ENCODE data around the gene OLFML2B.

OLFML2B gene

DNA sequence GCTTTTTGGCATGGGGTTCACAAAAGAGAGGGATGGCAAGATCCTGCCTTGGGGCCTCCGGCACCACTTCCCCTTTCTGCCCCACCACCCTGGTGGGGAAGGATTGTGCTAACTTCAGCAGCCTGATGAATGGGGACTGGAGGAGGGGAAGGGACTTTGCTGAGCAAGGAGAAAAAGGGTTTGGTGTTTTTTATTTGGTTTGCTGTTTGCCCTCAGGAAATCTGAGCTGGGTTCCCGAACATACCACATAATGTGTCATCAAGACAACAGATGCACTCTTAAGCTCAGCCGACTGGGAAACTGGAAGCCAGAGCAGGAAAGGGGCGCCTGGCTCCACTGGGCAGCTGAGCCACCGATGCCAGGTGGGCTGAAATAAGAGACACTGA, 19.8 kb downstream of the OLFML2B start:
- peak; percentile 83 for DNase-seq

DNA sequence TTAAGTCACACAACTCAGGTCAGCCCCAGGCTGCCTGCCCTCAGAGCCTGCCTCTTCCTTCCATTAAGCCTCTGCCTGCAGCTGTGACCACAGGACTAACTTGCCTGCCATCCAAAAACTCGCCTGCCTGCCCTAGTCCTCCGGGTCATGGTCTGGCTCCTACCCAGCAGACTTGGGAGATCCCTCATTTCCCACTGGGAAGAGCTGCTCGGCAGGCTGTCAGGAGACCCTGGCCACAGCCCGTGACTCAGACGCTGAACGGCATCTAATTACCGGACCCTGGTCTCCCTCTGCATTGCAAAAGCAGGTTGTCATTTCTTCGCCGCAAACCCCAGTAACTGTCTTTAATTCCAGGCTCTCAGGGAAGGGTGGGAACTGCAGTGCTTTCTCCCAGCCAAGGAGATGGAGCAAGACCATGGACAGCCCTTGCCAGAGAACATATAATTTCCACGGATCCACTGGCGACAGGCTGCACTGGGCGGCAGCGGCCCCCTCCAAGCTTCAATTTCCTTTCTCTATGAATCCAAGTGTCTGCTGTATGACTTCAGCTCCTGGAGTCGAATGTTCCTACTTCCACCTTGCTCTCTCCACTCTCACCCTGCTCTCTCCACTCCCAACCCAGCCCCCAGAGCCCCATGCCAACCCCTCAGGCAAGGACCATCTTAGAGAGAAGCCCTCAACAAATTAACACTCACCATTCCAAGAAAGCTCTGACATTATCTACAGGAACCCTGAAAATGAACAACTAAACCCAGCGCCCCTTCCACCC, 20.4 kb downstream of the OLFML2B start:
- peak; percentile 71 for DNase-seq

DNA sequence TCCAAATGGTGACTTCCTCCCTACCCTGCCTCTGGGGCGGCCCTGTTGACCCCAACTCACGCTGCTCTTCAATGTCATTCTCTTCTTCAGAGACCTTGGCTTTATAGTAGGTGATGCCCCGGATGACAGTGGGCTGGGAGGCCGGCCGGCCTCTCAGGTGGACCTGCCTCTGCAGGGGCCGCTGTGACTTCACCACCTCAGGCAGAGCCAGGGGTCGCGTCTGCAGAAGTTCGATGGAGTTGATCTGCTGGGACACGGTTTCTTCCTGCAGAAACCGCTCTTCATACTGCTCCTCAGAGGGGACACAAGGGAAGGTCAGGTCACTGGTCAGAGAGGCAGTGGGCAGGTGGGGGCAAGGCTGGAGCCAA, 23.6 kb downstream of the OLFML2B start:
- DNase-seq = no peak

DNA sequence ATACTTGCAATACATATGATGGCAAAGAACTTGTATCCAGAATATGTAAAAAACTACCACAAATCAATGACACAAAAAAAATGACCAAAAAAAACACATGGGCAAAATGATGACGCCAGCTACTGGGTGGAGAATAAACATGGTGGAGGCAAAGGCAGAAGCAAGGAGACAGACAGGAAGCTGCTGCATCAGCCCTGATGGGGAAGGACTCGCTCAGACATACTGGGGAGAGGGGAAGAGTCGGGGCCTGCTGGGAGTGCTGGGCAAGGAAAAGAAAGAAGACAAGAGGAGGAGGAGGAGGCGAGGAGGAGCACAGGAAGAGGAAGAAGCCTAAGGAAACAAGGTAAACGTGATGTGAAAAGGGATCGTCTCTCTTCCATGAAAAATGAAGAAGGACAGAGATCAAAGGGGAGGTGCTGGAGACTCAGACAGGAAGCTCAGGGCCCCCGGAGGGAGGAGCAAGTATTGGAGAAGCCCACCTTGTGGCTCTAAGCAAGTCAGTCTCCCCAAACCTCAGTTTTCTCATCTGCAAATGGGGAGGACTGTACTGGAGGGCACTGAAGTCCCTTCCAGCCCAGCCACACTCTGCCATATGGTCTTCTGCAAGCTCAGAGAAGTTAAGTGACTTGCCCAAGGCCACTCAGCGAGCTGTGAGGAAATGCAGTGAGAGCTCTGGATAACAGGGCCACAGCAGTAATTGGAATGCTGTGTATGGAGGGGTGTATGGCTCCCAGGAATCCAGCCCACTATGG, 24.2 kb downstream of the OLFML2B start:
- peak; percentile 42 for DNase-seq

DNA sequence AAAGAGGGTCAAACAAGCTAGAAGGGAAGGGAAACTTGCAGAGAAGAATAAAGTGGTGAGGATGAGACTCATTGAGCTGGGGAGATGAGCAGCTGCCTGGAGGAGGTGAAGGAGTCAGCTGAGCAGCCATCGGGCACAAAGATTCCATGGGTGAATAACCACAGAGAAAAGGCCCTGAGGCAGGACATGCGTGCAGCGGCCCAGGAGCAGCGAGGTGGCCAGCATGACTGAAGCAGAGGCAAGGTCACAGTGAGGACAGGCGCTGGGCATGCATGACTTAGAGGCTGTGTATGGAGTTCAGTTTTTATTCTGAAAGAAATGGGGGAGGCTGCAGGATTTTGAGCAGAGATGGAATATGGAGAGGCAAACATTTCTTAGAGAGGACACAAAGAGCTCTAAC, 24.9 kb downstream of the OLFML2B start:
- DNase-seq = no peak

DNA sequence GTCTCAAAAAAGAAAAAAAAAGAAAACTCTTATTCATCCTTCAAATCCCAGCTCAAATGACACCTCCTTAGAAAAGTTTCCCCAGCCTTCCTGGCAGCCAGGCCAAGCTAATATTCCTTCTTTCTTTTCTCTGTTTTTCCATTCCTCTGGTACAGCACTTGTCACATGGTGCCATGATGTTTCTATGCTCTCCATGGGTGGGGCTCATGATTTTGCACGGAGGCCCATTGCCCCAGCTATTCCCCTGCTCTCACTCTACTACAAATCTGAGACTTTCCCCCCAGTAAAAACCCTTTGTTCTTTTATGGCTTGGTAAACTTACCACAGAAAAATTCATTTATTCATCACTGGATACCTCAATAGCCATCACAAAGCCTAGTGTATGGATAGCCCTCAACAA, 26.5 kb downstream of the OLFML2B start:
- no peak for DNase-seq

DNA sequence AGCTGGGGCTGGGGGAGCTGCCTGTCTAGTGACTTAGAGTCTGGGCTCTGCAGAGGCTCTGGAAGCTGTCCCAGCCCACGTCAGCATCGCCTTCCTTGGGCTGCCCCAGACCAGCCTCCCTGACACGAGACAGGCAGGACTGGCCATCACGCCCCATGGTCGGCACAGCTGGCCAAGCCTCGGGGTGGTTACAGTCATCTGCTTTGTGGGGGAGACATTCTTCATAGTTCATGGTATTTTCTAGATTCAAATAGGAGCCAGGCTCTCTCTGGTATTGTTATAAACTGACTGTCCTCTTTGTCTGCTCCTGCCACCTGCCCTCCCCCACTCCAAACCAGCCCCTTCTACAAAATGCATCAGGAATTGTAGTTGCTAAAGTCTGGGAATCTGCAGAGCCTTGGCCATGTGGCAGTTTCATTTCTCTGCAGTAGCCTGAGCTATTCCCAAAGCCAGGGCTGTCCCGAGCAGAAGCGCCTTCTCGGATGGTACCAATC, 29.4 kb downstream of the OLFML2B start:
- DNase-seq = no peak

DNA sequence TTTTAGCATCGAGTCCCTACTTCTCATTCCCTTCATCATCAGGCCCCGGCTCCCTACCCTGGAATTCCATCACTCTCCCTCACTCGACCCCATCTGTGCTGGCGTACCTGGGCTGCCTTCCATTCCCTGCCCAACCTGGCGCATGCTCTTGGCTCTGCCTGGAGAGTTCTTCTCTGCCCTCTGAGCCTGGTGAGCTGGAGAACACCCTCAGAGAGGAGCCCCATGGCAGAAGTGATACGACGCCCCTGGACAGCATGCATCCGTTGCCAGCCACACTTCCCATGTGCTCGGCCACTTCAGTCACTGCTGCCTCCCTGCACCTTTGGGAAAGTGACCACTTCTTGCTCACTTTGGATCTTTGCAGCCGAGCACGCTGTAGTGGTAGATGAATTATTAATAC, 30.1 kb downstream of the OLFML2B start:
- no peak for DNase-seq

DNA sequence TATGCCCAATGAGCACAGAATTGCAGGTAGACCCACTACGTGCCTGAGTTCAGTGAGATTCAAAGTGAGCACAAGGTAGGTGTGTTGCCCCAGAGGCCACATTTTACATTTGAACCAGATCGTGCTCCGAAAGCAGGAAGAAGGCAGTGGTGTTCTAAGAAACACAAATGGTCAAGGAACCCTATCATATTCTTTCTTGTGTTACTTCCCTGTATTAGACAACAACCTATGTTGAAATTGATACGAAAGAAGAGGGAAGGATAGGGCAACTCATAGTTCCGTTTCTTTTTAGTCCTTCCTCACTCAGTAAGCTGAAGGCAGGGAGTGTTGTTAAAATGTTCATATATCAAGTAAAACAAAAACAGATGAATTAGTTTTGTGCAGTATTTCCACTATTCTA, 33.9 kb downstream of the OLFML2B start:
- DNase-seq = peak; percentile 78

DNA sequence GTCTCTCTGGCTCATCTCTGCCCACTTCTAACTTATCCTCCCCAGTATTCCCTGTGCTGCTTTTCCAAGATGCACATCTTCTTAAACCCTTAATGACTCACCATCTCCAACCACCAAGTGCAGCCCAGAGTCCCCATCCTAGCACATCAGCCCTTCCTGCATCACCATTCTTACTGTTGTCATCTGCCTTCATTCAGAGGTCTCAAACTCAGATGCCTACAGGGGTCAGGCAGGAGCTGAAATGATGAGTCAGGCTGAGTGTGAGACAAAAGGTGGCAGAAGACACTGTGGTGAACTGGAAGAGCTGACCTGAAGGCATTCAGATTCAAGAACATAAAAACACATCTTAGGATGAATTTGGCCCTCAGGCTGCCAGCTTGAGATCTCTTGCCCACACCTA, 34.6 kb downstream of the OLFML2B start:
- DNase-seq = no peak

DNA sequence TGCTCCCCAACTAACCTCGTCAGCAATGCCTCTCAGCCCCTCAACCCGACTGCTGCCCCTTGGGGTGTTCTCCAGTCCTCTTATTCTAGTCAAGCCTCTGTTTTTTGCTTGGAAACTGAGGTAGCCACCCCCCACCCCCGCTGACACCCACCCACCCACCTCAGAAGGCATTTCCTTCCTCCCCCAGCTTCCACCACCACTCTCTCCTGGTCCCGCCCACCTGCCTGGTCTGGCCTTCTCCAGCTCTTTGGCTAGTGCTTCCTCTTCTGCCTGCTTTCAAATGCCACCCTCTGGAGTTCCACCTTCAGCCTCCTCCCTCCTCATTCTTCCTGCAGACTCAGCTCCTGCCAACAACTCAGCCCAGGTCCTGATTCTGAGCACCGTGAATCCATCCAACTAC, 35.3 kb downstream of the OLFML2B start:
- peak; percentile 30 for DNase-seq

DNA sequence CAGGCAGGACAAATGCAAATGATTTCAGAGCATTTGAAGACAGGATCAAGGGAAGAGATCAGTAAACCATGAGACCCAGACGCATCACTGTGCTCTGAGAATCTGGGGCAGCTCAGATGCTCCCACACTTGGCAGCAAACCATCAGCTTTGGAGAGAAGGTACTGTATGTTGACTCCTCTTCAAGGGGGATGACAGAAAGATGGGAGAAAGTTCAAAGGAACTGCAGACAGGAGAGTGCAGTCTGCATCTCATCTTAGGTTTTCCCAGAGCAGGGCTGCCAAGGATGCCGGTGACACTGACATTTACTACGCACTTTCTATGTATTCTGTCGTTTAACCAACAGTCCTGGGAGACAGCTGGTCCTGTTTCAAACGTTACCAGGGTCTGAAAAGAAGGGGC, 35.8 kb downstream of the OLFML2B start:
- no peak for DNase-seq

DNA sequence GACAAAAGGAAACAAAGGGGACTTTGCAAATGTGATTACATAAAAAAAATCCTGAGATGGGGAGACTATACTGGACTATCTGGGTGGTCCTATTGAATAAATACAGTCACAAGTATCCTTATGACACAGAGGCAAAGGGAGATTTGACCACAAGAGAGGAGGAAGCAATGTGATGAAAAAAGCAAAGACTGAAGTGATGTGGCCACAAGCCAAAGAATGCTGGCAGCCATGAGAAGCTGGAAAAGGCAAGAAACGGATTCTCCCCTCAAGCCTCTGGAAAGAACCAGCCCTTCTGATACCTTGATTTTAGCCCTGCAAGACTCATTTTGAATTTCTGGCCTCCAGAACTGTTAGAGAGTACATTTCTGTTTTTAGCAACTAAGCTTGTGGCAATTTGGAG, 36.4 kb downstream of the OLFML2B start:
- no peak for DNase-seq

DNA sequence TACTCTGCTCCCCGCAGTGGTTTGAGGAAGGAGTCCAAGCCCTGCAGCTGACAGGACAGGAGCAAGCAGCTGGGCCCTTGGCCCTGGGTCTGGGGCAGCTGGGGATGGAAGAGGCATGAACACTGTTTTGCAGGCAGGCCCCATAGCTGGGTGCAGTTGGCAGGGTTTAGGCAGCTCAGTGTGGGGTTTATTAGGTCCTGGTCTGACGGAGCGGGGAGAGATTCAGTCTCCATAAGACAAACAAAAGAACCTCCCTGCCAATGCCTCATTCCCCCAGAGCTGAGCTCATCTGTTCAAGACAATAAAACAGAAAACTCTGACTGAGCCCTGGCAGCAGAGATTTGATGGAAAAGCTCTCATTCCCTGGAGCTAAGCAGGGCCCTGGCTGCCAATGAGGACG, 37.3 kb downstream of the OLFML2B start:
- DNase-seq = no peak

DNA sequence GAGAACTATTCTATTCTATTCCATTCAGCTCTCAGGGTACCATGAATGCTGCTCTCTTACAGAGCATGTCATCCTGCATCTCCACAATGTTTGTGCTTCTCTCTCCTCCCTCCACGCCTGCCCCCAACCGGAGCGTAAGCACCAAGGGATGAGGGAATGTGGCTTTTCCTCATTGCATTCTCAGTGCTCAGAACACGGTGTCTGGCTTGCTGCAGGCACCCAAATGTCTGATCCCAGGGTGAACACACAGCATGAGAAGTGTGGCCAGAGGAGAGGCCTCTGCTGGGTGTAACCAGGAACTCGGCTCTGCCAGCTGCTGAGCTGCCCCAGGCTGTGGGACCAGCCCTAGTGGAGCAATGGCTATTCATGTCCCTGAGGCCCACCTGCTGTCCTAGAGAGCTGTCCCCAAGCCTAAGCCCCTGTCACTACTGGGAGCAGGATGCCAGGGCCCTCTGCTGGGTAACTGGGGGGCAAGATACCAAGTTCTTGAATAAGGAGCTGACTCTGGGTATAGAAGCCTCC, 38.3 kb downstream of the OLFML2B start:
- DNase-seq = no peak

DNA sequence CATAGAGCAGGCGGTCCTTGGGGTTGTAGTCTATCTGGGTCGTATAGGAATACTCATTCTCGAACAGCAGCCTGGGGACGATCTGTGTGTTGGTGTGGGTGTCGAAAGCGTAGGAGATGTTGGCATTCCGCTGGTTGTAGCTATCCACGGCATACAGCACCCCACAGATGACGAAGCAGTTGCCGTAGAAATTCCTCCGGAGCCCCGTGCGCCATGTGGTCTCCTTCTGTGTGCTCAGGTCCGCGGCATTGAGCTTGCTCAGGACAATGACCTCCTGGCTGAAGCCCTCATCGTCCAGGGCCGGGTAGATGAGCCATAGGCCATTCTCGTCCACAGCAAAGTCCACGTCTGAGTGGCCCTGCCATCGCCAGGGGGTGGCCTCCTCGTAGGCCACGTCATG, 39.9 kb downstream of the OLFML2B start:
- DNase-seq = no peak

DNA sequence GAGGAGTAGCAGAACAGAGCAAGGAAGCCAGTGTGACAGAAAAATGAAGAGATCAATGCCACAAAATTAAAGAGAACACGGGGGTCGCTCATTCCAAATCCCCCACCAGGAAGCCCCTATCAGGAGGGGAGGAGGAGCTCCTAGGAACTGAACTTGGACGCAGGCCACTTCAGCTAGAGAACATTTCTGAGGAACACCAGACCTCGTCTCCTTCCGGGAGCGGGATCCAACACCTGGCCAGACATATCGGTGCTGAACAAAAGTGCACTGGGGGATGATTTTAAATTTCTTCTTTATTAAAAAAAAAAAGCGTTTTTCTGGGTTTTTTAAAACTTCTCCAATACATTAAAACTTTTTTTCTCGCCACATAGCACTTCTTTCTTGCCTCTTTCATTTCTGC, 40.8 kb downstream of the OLFML2B start:
- no peak for DNase-seq

DNA sequence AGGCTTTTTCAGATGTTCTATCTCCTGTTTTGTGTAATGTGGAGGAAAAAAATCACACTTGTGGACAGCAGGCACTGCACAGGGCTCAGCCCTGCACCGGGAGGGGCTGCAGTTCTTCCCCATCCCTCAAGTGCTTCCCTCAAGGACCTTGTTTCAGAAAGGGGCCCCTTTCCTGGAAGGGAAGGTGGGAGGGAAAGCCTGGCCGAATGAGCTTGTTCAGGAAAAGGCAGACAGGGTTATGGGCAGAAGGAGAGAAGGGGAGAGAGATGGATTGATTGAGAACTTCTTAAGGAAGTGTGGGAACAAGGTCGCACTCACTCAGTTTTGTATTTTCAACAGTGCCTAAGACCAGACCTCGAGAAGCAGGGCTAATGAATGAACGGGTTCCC, 41.2 kb downstream of the OLFML2B start:
- DNase-seq = no peak

DNA sequence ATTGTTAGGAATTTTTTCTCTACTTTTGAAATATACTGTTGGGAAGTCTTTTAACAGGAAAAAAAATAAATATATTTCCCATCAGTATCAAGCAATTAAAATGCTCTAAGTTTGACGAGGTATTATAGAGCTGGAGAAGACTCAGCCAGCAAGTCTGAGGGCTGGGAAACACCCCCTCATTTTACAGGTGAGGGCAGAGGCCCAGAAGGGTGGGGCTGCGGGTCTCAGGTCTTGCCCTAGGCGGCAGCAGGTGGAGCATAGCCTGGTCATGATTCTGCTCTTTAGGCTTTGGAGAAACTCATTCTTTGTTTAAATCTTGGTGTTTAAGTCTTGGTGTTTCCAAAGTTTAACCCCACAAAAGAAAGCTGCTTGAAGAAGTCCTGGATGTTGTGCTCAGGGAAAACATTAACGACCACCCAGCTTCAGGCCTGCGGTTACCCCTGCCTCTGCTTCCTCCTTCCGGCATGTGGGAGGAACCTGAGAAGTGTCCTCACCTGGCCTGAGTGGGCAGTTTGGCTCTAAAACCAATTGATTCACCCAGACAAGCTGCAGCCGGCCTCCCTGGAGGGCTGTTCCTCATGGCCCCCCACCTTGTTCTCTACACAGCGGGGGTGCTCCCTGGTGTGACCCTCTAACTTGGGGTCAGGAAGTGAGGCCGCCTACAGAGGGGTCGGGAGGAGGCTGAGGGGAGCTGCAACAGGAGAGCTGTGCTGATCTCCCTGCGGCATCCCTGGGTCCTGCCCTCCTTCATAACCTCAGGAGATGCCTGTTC, 41.7 kb downstream of the OLFML2B start:
- no peak for DNase-seq

DNA sequence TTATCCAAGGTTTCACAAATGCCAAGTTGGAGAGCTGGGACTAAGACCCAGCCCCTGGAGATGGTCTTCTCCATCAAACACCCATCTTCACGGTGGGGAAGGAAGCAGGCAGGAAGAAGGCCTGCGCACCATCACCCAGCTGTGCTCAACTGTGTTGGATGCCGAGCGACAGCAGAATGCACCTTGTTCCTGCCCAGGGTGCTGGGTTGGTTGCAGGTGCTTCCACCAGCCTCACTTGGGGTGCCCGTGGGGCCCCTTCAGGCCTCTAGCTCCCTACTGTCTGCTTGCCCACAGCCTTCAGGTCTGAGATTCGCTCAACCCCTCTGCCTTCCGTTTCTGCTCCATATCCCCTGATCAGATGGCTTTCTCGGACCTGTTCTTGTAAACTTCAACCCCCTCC, 42.5 kb downstream of the OLFML2B start:
- DNase-seq = no peak

DNA sequence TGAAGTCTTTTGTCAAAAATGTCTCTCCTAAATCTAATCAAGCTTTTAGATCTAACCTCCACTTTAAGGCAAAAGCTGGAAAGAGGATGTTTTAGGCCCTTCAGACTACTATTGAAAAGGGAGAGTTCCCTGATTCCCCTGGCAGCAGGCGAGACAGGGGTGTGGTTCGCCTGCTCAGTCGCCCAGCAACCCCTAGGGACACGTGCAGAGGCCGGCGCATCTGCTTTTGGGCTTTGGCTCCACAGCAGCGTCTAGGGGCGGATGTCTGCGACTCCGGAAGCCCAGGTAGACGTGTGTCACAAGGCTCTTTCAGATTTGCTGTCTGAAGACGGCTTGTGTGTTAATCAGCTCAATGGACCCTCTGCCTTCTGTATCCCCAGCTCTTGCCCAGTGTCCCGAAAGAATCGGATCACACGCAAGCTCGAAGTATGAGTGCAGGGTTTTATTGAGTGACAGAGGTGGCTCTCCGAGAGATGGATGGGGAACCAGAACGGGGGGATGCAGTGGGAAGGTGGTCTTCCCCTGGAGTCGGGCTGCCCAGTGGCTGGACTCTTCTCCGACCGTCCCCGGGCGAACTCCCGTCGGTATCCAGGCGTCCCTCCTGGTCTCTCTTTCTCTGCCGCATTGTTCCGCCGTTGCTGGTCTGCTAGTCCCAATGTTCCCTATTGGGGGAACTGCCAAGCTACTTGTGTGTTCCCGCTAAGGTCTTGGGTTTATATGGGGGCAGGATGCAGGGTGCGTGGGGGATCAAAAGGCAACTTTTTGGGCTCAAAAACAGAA, 45.5 kb downstream of the OLFML2B start:
- DNase-seq = no peak

DNA sequence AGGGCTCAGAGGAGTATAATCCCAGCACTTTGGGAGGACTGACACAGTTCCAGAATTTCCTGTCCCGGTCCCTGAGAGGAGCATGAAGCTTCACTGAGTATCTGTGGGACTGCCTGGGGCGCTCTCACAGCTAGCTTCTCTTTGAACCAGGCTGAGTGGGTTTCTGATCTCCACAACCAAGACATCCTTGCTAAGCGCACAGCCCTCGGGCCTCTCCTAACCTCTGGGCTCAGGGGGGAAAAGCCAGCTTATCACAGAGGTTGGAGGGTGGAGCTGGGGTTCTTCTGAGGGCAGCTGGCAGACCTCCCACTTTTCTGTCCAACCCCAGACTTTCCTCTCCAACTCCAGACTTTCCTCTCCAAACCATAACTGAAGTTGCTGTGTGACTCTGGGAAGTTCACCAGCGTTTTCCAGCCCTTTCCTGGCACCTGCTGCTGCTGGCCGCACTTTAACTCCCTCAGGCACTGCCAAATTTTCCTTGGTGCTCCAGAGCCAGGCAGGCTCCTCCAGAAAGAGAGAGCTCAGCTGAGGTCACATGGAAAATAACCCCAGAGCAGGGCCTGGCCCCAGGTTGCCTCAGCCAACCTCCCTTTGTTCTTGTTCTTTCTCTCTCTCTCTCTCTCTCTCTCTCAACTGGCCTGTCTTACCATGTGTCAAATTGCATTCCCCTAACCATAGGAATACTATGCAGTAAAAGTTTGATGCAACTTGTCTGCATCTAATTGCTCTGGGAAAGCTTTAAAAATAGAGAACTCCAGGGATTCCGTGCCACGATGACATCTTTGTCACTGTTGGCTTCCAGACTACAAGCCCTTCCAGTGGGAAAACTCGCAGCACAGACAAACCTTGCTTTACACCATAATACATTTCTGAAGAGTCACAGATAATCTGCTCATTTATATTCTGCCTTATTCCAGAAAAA, 49.5 kb downstream of the OLFML2B start:
- no peak for DNase-seq

All from suppressor macrophage treated with lipopolysaccharide for 4 hours (primary cell).